Stimulated activated CD4-positive, alpha-beta T cell treated with anti-CD3 and anti-CD28 coated beads, Interleukin-4, amount 100 ng/mL, for 48 hours (primary cell): Measurements from ENCODE around the gene CARMIL1.
"Not testable (repeated sequence)": the region's sequence is repeated elsewhere in the genome, so short reads cannot be mapped to it uniquely, and the experiment has no call there.

Experiments
- DNase-seq, 2 donors: peaks; one replicate each; pipeline ENCODE4 v3.0.0-alpha.2; 2020; ENCODE audit warnings: low read depth in 2 of 2

Gene CARMIL1

GRCh38 chr6:25442898-25443297 lies 163.7 kb downstream of the CARMIL1 start:
- no peak for DNase-seq

GRCh38 chr6:25444521-25444920 lies 165.3 kb downstream of the CARMIL1 start:
- DNase-seq, result not testable (repeated sequence)

DNA sequence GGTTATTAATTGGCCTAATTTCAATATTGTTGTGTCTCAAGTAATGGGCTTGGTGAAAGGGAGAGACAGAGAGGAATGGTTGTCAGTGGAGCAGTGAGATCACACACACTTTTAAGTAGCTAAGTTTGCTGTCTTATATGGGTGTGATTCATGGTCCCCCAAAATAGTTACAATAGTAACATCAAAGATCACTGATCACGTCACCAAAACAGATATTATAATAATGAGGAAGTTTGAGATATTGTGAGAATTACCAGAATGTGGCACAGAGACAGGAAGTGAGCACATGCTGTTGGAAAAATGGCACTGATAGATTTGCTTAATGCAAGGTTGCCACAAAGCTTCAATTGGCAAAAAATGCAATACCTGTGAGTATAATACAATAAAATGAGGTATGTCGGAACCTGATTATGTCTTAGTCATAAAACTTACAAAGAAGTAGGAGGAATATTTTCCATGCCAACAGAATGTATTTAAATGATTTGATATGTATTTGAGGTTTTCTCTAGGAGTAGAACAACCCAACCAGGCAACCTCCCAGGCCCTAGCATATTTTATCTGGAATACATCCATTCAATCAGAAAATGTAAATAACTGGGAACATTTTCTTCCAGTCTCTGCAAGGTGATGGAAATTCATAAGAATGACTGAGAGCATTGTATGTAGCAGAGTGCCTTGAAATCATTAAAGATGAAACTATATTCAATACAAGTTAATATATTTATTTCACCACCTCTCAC lies 167.8 kb downstream of the CARMIL1 start:
- no peak for DNase-seq

DNA sequence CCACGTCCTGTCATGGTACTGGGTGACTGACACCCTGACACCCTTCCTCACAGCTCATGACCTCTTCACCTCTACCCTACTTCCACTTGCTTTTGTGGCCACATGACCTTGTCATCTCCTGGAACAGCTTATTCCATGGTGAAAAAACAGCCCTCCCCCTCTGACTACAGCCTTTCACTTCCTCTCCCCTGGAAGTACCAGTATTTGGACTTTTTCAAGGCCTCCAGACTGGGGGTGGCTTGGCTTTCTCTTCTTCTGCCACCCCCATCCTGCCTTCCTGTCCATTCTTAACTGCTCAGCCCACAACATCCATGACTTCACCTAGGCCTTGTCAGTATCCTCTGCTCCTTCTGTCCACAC lies 168.4 kb downstream of the CARMIL1 start:
- DNase-seq, result no peak

GRCh38 chr6:25448965-25449538 lies 169.9 kb downstream of the CARMIL1 start:
- DNase-seq, result no peak

DNA sequence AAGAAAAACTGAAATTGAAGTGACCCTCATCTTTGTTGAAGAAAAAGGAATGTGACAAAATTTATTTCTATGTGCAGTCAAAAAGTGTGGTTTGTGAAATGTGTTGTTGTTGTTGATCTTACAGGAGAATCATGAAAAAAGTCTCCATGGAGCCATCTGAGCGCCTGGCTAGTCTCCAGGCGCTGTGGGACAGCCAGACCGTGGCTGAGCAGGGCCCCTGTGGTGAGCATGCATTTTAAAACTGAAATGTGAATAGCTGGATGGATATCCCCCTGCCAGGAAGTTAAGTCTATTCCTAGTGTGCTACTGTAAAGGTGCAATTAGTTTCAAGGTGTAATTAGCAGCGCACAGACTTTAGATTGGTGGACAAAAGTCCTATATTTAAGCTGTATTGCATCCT lies 170.6 kb downstream of the CARMIL1 start:
- no peak for DNase-seq

DNA sequence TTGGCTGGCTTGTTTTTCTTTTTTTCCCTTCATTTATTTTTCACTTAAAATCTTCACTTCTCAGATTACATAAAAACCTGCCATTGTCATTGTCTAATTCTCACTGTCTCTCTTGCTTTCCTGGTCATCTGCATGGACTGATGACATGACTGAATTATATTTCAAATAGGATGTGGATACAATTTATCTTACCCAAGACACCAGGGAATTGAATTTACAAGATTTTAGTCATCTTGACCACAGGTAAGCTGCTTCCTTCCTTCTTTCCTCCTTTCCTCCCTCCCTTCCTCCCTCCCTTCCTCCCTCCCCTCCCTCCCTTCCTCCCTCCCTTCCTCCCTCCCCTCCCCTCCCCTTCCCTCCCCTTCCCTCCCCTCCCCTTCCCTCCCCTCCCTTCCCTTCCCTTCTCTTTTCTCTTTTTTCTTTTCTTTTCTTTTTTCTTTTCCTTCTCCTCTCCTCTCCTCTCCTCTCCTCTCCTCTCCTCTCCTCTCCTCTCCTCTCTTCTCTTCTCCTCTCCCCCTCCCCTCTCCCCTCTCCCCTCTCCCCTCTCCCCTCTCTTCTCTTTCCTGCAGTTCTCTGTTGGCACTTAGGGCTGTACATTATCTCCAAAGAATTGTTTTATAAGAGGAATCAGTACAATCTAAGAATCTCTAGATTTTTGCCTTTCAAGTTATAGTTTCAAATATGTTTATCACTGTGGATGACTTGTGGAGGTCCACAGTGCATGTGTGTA lies 171.5 kb downstream of the CARMIL1 start:
- DNase-seq, result no peak

- DNase-seq, result no peak
Measured at GRCh38 chr6:25452031-25452430, 172.9 kb downstream of the CARMIL1 start.

- DNase-seq, result no peak
Measured at GRCh38 chr6:25453288-25453687, 174.1 kb downstream of the CARMIL1 start.

- DNase-seq, result no peak
Measured at GRCh38 chr6:25454136-25454535, 175.0 kb downstream of the CARMIL1 start.

DNA sequence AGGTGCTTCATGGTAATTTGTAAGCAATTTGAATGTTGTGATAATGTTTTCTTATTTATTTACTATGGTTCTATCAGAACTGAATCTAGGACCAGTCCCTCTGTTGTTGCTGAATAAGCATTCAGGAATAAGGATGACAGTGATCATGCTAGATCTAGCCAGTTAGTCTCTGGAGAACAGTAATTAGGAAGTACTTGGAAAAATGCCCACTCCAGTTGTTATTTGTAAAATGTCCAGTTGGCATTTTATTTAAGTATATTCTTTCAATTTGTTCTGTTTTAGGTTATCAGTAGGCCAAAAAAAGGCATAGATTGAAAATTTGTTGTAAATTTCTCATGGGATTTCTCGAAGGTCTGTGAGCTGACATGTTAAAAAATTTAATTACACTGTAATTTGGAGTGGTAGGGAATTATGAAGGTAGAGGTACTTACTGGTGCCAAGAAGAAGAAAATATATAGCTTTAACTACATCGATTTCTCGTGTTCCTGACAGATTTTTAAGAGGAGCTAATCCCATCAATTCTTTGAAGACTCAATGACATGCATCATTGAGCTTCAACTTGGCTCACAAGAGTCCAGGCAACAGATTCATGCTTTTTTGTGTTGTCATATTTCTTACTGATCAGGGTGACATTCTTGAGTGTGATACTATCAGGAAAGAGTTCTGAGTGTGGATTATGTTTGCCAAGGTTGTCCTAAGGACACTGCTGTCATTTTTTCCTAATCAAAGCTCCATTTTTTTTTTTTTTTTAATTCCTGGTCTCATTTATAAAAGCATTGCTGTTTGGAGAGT lies 177.3 kb downstream of the CARMIL1 start:
- no peak for DNase-seq

GRCh38 chr6:25457516-25457915 lies 178.3 kb downstream of the CARMIL1 start:
- no peak for DNase-seq

DNA sequence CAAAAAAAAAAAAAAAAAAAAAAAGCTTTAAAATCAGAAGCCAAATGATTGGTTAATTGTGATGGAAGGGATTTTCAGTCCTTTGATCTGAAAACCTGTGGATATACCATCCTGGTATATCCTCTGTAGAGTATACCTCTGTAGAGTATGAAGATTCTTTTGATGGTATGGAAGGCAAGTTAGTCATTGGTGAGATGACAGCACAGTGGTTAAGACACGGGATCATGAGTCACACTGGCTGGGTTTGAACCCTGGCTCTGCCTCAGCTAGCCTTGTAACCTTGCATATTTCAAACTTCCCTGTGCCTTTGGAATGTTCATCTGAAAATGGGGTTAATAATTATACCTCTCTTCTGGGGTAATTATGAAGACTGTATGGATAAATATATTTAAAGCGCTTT lies 179.3 kb downstream of the CARMIL1 start:
- no peak for DNase-seq

DNA sequence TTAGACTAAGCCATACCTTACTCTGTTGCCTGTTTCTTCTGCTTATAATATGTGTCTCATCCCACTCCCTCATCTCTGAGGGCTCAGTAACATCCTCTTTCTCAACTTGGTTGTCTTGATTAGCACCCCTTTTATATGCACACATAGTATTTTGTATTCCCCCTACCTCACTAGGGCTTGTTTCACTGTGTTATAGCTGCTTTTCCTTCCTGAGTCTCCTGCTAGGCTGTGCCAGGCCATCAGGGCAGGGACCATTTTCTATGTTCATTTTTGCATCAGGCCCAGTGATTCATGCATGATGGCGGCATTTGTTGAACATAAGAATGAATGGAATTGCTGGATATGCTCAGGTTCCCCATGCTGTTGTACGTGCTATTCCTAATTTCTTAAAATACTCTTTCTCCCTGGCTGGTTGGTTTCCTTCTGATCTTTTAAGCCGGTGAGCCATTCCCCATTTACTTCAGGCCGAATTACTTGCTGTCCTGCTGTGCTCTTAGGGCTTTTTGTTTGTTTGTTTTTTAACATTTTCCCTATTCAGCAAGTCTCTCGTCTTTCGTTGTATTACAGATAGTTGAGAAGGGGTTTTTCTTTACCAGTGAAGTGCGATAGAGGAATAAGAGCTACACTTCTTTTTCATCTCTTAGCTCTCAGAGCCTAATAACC lies 183.2 kb downstream of the CARMIL1 start:
- no peak for DNase-seq

DNA sequence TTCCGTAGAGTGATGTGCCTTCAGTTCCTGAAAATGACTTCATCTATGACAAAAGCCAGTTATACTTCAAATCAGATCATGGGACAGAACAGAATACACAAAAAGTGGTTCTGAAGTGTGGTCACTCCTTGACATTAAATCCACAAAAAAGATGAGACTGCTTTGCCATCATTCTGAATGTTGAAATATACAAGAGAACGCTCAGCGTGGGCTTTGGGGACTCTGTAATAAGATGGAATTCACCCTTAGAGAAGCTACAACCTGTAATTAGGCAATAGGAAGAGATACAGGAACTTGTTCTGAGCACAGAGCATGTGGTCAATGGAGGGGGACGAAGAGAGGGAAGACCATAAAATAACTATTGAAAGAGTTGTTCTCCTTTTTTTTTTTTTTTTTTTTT lies 184.3 kb downstream of the CARMIL1 start:
- no peak for DNase-seq

DNA sequence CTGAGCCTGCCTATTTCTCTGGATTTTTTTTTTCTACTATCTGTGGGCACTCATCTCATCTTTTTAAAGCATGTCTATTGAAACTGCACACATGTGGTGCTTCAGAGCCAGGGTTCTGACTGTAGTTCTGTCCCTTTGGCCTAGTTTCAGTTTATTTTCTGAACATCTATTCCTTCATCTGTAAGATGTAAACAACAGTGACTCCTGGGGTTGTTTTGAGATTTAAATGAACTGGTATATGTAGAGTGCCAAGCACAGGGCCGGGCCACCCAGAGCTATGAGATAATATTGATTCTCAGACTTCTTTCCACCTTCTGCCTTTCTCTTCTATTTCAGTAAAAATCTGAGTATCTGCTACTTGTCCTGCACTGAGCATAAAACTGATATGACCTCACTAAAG lies 185.1 kb downstream of the CARMIL1 start:
- no peak for DNase-seq

DNA sequence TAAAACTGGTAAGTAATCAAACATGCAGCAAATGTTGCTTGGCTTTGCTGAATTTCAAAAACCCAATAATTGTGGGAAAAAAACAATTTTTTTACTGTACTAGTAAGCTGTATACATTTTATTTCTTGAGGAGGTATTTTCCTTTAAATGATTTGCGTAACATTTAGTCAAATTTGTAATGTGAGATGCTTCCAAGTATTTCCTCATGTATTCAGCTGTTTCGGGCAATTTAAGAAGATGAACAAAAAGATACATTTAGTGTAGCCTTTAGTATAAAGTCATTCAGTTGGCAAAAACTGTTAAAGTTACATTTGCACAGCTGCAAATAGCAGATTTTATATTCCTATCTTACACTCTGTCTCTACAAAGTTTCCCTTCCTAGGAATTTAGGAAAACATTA lies 186.8 kb downstream of the CARMIL1 start:
- DNase-seq, result no peak

- no peak for DNase-seq
Measured at GRCh38 chr6:25468881-25469280, 189.7 kb downstream of the CARMIL1 start.

- DNase-seq, result no peak
Measured at GRCh38 chr6:25469797-25470388, 190.7 kb downstream of the CARMIL1 start.

DNA sequence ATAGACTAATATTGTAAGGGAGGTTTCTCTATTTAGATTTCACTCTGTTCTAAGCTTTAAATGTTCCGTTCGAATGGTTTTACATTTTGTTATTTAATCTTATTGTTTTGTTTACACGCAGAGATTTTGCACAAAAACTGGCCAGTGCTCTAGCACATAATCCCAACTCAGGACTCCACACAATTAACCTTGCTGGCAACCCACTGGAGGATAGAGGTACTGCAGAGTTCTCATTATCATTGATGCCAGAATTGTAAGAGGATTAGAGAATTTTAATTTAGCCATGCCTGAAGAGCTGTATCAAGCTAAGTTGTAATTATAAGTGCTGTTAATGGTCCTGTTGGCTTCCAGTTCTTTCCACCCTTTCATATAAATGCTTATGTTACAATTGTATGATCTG lies 193.1 kb downstream of the CARMIL1 start:
- DNase-seq, result no peak

GRCh38 chr6:25472906-25473305 lies 193.7 kb downstream of the CARMIL1 start:
- no peak for DNase-seq
